Right lobe of liver (tissue), 6 donors: ENCODE data around the gene PCSK6. TPM values are rescaled to one million over a fixed set of nuclear protein-coding genes. Genes with fewer than 3 reads are reported as not detected.
"Not testable (repeated sequence)": the region's sequence is repeated elsewhere in the genome, so short reads cannot be mapped to it uniquely, and the experiment has no call there.

Experiments
- ATAC-seq, 4 donors: fragments of 200-7000 bp; cut with Tn5 transposase; one replicate each; pipeline ENCODE4 v1.9.1; 2020; ENCODE audit warnings: mild to moderate bottlenecking in 4 of 4, moderate library complexity in 4 of 4
- DNase-seq, 3 donors: peaks; one replicate each; pipeline ENCODE4 v3.0.0-alpha.2; 2020
- H3K27ac ChIP-seq, 3 donors: fragments of 200-600 bp; one replicate each; pipeline ENCODE4 v1.8.0; 2022
- H3K27me3 ChIP-seq, 2 donors: fragments of 200-600 bp; one replicate each; pipeline ENCODE4 v1.8.0; 2022
- H3K36me3 ChIP-seq, 4 donors: fragments of 200-600 bp; sonication (generic) in 1 of 4; one replicate each; pipeline versions ENCODE4 v1.5.1 to v1.8.0; 2017 to 2022; ENCODE audit warnings: control low read depth in 1 of 4
- H3K4me1 ChIP-seq, 4 donors: fragments of 200-600 bp; sonication (generic) in 1 of 4; one replicate each; pipeline versions ENCODE4 v1.5.1 to v1.8.0; 2017 to 2022; ENCODE audit warnings: control low read depth in 1 of 4
- H3K4me3 ChIP-seq, 3 donors: fragments of 200-600 bp; one replicate each; pipeline ENCODE4 v1.8.0; 2022
- H3K9me3 ChIP-seq, 4 donors: fragments of 200-600 bp; sonication (generic) in 1 of 4; one replicate each; pipeline versions ENCODE4 v1.5.1 to v1.8.0; 2017 to 2022; ENCODE audit warnings: control low read depth in 1 of 4
- CTCF ChIP-seq, 4 donors: fragments of 200-600 bp in 3 of 4; fragments of 450-650 bp in 1 of 4; IDR thresholded peaks; one replicate each; pipeline versions ENCODE4 v1.5.1 to v1.8.0; 2016 to 2022; ENCODE audit warnings: antibody characterized with exemption in 4 of 4, mild to moderate bottlenecking in 2 of 4
- POLR2A ChIP-seq: fragments of 450-650 bp; IDR thresholded peaks from one replicate; pipeline ENCODE4 v1.6.1; 2017; ENCODE audit warnings: antibody characterized with exemption, mild to moderate bottlenecking
- WGBS: methylation state at CpG from one replicate; pipeline ENCODE4 v1.1.6; 2018; ENCODE audit warnings: low coverage, low lambda C conversion rate; ENCODE audit not compliant: insufficient coverage; ENCODE audit errors: missing lambda C conversion rate; 5-methylcytosine and 5-hydroxymethylcytosine counted together
- intact Hi-C, 2 donors: fragments of 100-400 bp; cut with DNase I; formaldehyde crosslinking; loops; one replicate each; pipeline versions ENCODE4 v1.11.2 to v1.14.1; 2022
- total RNA-seq, 6 experiments: library from RNA; depleted of rRNA in 2 of 6; stranded (reverse); fragments of >200 nt in 2 of 6; fragmentation: NEBNext Ultra II Directional in 3 of 6; extraction: Animal tissue kit (Norgen Biotek cat#: 25700) in 3 of 6; gene quantifications; one replicate each; pipeline versions ENCODE4 v1.1.0 to v1.2.4, GENCODE V29; 2016 to 2023
- donor health status: DM: no; HTN: yes; CAD: no.
- donor health status: DM: no; HTN: no; CAD: no.
- donor health status: DM: no; HTN: no; CAD: no.
- donor health status: DM: no; HTN: yes; CAD: no.
- donor health status: DM: no; HTN: yes; CAD: no.

PCSK6 gene
- total RNA-seq, 6 experiments from 2014 or later = 165 to 218 (median 207) TPM

DNA sequence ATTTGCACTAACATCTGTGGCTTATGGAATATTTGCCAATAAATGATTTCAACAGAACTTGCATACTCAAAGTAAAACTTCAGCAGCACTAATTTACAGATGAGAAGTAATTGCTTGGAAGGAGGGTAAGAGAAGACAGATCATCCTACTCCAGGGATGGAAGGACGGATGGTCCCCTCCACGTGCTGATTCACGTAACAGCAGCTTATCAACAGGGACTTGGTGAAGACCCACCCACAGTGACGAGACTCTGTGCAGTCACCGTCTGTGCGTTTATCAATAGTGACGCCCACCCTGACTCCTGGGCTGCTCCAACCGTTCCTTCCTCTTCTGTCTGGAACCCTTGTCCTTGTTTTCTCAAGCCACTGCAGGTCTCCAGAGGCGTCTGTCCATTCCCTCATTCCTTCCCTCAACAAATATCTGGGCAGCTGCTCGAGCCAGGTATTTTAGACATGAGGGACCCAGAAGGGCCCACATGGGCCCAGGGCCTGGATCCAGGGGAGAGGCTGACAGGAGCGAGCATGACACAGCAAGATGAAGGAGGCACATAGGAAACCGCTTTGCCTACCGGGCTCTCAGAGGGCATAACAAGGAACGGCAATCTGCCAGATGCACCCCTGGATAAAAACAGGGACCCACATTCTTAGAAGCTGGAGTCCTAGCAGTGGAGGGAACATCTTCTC, 33.3 kb downstream of the PCSK6 start:
- TF ChIP-seq POLR2A (no peak), CTCF (IDR thresholded peaks at IDR 0.05) (no peak)
- intact Hi-C loops = no loop called here
- DNase-seq (no peak), ATAC-seq (no peak)
- WGBS = 73% methylated on average over 11 of the region's 14 CpGs
- no peaks in the 10 kb centered on the region for H3K27me3 ChIP-seq
- no peaks in the 10 kb centered on the region for H3K9me3 ChIP-seq
- H3K27ac ChIP-seq = peak overlapping the region; percentile 37 to 98 (median 92)
- H3K36me3 ChIP-seq = no peaks in the 10 kb centered on the region
- H3K4me3 ChIP-seq = no peak overlapping the region
- peaks cover 0 to 63% (median 24%) of the 10 kb centered on the region in 4 donors for H3K4me1 ChIP-seq

DNA sequence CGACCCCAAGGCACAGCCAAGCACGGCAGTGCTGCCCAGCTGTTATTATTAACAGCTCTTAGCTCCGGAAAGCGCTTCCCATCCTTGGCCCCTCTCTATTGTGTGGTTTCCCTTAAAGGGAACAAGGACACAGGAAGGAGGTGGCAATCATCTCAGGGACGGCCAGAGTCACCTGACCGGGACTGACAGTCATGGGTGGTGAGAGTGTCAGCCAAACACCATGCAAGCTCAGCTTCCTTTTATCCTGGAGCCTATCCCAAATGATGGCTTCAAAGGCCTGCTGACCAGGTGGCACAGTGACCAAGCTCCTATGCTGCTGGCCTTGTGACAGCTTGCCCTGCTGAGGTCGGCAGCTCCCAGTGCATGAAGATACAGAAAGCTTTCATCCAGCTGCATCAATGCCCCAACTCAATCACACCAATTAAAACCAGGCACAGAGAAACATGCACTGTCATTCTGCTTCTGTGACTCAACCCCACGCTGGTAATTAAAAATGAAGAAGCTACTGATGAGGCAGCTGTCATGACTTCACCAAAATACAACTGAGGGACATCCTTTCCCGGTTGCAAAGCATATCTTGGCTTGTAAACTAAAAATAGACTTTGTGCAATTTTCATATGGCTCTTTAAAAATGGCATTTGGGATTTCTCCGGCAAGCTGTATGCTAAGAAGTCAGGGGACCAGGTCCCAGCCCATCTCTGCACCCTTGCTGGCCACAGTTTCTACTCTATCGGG, 34.0 kb downstream of the PCSK6 start:
- Histone ChIP-seq H3K4me3 (no peak overlapping the region), H3K27ac (peak overlapping the region; percentile 37 to 98 (median 92)), H3K27me3 (no peaks in the 10 kb centered on the region), H3K4me1 (peaks cover 0 to 70% (median 30%) of the 10 kb centered on the region in 4 donors), H3K9me3 (no peaks in the 10 kb centered on the region), H3K36me3 (no peaks in the 10 kb centered on the region)
- TF ChIP-seq POLR2A (no peak), CTCF (IDR thresholded peaks at IDR 0.05) (no peak)
- ATAC-seq = peak; percentile 37 to 58 (median 48)
- DNase-seq = peak; percentile 62 to 86 (median 81)
- intact Hi-C loops = no loop called here
- 27% methylated on average over 10 of the region's 11 CpGs for WGBS

GRCh38 chr15:101454781-101455180, 34.7 kb downstream of the PCSK6 start:
- ATAC-seq, intact Hi-C loops, H3K36me3 ChIP-seq, H3K4me3 ChIP-seq, DNase-seq, H3K9me3 ChIP-seq, H3K27me3 ChIP-seq: not testable (repeated sequence)
- Histone ChIP-seq H3K4me1 (peaks cover 0 to 74% (median 31%) of the 10 kb centered on the region in 4 donors), H3K27ac (peak overlapping the region; percentile 74 to 98 (median 92))
- WGBS = 93% methylated on average over 5 of the region's 5 CpGs

- H3K27ac ChIP-seq = peak overlapping the region; percentile 74 to 98 (median 92)
- no peak for ATAC-seq
Observed at GRCh38 chr15:101454365-101454764, 35.1 kb downstream of the PCSK6 start.

More at GRCh38 chr15:101454365-101454764, 35.1 kb downstream of the PCSK6 start:
- TF ChIP-seq CTCF (IDR thresholded peaks at IDR 0.05) (no peak), POLR2A (no peak)
- 61% methylated on average over 6 of the region's 8 CpGs for WGBS
- no peak overlapping the region for H3K4me3 ChIP-seq
- no peaks in the 10 kb centered on the region for H3K9me3 ChIP-seq
- intact Hi-C loops = no loop called here
- no peaks in the 10 kb centered on the region for H3K27me3 ChIP-seq
- H3K4me1 ChIP-seq = peaks cover 0 to 74% (median 31%) of the 10 kb centered on the region in 4 donors
- no peak for DNase-seq
- H3K36me3 ChIP-seq = peaks cover 0 to 2% (median 0%) of the 10 kb centered on the region in 4 donors
